Left ventricle myocardium inferior (tissue), 1 donor: ENCODE data around the gene PRSS1. TPM values are rescaled to one million over a fixed set of nuclear protein-coding genes. Genes with fewer than 3 reads are reported as not detected.
"Not testable (repeated sequence)": the region's sequence is repeated elsewhere in the genome, so short reads cannot be mapped to it uniquely, and the experiment has no call there.

Source experiments
- DNase-seq: peaks from one replicate; pipeline ENCODE4 v3.0.0-alpha.2; 2020
- H3K27ac ChIP-seq: fragments of 200-600 bp; replicated peaks from 2 replicates; pipeline ENCODE4 v1.8.0; 2021
- H3K27me3 ChIP-seq: fragments of 200-600 bp; 2 replicates; pipeline ENCODE4 v1.8.0; 2021; ENCODE audit warnings: low read depth
- H3K36me3 ChIP-seq: fragments of 200-600 bp; 2 replicates; pipeline ENCODE4 v1.8.0; 2021
- H3K4me1 ChIP-seq: fragments of 200-600 bp; 2 replicates; pipeline ENCODE4 v1.8.0; 2021
- H3K4me3 ChIP-seq: fragments of 200-600 bp; 2 replicates; pipeline ENCODE4 v1.8.0; 2021; ENCODE audit warnings: mild to moderate bottlenecking, moderate library complexity
- H3K9me3 ChIP-seq: fragments of 200-600 bp; replicated peaks from 2 replicates; pipeline ENCODE4 v1.8.0; 2021
- CTCF ChIP-seq: fragments of 200-600 bp; IDR thresholded peaks from 2 replicates; pipeline ENCODE4 v1.8.0; 2021; ENCODE audit warnings: antibody characterized with exemption, mild to moderate bottlenecking, borderline replicate concordance
- intact Hi-C: fragments of 100-400 bp; cut with micrococcal nuclease; formaldehyde crosslinking; loops from one replicate; pipeline ENCODE4 v1.11.0; 2022
- total RNA-seq: library from RNA; stranded (reverse); fragmentation: NEBNext Ultra II Directional; extraction: Animal tissue kit (Norgen Biotek cat#: 25700); gene quantifications from one replicate; pipeline ENCODE4 v1.2.1, GENCODE V29; 2021
- donor health status: DM: no; HTN: yes; CAD: no; lungs with severe emphysema.

PRSS1 gene
- total RNA-seq, 1 donor from 2014 or later, result not detected

- intact Hi-C loops, result no loop called here
- Histone ChIP-seq H3K36me3 (no peaks in the 10 kb centered on the region), H3K27ac (no peak overlapping the region), H3K4me1 (no peaks in the 10 kb centered on the region), H3K4me3 (no peak overlapping the region), H3K27me3 (peaks cover 18% of the 10 kb centered on the region), H3K9me3 (no peaks in the 10 kb centered on the region)
- DNase-seq, result no peak
- TF ChIP-seq CTCF, result no peak
These were observed 18.2 kb downstream of the PRSS1 start for GRCh38 chr7:142767451-142767850.

GRCh38 chr7:142767861-142768260, 18.6 kb downstream of the PRSS1 start:
- DNase-seq, result no peak
- H3K9me3 ChIP-seq, result no peaks in the 10 kb centered on the region
- TF ChIP-seq CTCF, result no peak
- intact Hi-C loops, result no loop called here
- no peaks in the 10 kb centered on the region for H3K4me1 ChIP-seq
- H3K27me3 ChIP-seq, result peaks cover 18% of the 10 kb centered on the region
- no peaks in the 10 kb centered on the region for H3K36me3 ChIP-seq
- no peak overlapping the region for H3K4me3 ChIP-seq
- H3K27ac ChIP-seq, result no peak overlapping the region

GRCh38 chr7:142768885-142769284, 19.6 kb downstream of the PRSS1 start:
- DNase-seq, intact Hi-C loops, H3K36me3 ChIP-seq, H3K4me3 ChIP-seq, H3K4me1 ChIP-seq, H3K27ac ChIP-seq, H3K9me3 ChIP-seq: not testable (repeated sequence)
- H3K27me3 ChIP-seq, result peaks cover 18% of the 10 kb centered on the region

- H3K36me3 ChIP-seq, result no peaks in the 10 kb centered on the region
- TF ChIP-seq CTCF, result no peak
- DNase-seq, result no peak
These were observed 21.5 kb downstream of the PRSS1 start, which contains the start of gene PRSS2 for GRCh38 chr7:142770661-142771352. PRSS2 (plus strand) TSS chr7:142770970; CDS start chr7:142770983, 13 bp downstream.

GRCh38 chr7:142771353-142771723, 22.1 kb downstream of the PRSS1 start:
- TF ChIP-seq CTCF, result no peak
- no peak overlapping the region for H3K27ac ChIP-seq
- intact Hi-C loops, result no loop called here

More at GRCh38 chr7:142770661-142771352, 21.5 kb downstream of the PRSS1 start, which contains the start of gene PRSS2:
- Histone ChIP-seq H3K27ac (no peak within 1 kb of the TSS), H3K9me3 (no peaks in the 10 kb centered on the region), H3K4me3 (no peak within 1 kb of the TSS), H3K4me1 (no peaks in the 10 kb centered on the region), H3K27me3 (peaks cover 18% of the 10 kb centered on the region)
- intact Hi-C loops, result no loop called here

GRCh38 chr7:142772051-142772450, 22.8 kb downstream of the PRSS1 start:
- no peak overlapping the region for H3K4me3 ChIP-seq
- H3K27me3 ChIP-seq, result peaks cover 18% of the 10 kb centered on the region
- H3K9me3 ChIP-seq, result no peaks in the 10 kb centered on the region
- no peaks in the 10 kb centered on the region for H3K36me3 ChIP-seq
- H3K4me1 ChIP-seq, result no peaks in the 10 kb centered on the region
- TF ChIP-seq CTCF, result no peak
- no peak for DNase-seq
- H3K27ac ChIP-seq, result no peak overlapping the region
- intact Hi-C loops, result no loop called here

More at GRCh38 chr7:142771353-142771723, 22.1 kb downstream of the PRSS1 start:
- DNase-seq, result no peak
- Histone ChIP-seq H3K4me3 (no peak overlapping the region), H3K9me3 (no peaks in the 10 kb centered on the region), H3K27me3 (peaks cover 18% of the 10 kb centered on the region), H3K4me1 (no peaks in the 10 kb centered on the region), H3K36me3 (no peaks in the 10 kb centered on the region)
